Suprapubic skin (tissue), 4 donors: ENCODE results near the gene STXBP5.

ENCODE experiments used
- EP300 ChIP-seq: sonication (generic); formaldehyde crosslinking; IDR thresholded peaks from one replicate; pipeline ENCODE4 v1.6.1; 2017; ENCODE audit warnings: antibody characterized with exemption
- POLR2A ChIP-seq, 2 donors: fragments of 450-650 bp; IDR thresholded peaks; one replicate each; pipeline ENCODE4 v1.6.1; 2017; ENCODE audit warnings: antibody characterized with exemption in 2 of 2, mild to moderate bottlenecking in 2 of 2, moderate library complexity in 2 of 2
- POLR2AphosphoS5 ChIP-seq, 3 donors: sonication (generic); formaldehyde crosslinking; IDR thresholded peaks; one replicate each; pipeline ENCODE4 v1.6.1; 2017; ENCODE audit warnings: antibody characterized with exemption in 3 of 3
- TF ChIP-seq, protein P1 (sequence below), 2 donors: fragments of 200-600 bp in 1 of 2; fragments of 450-650 bp in 1 of 2; sonication (generic) in 1 of 2; IDR thresholded peaks; one replicate each; pipeline ENCODE4 v1.5.1; 2016 to 2019; ENCODE audit warnings: antibody characterized with exemption in 2 of 2, mild to moderate bottlenecking in 1 of 2, moderate library complexity in 1 of 2

DNA sequence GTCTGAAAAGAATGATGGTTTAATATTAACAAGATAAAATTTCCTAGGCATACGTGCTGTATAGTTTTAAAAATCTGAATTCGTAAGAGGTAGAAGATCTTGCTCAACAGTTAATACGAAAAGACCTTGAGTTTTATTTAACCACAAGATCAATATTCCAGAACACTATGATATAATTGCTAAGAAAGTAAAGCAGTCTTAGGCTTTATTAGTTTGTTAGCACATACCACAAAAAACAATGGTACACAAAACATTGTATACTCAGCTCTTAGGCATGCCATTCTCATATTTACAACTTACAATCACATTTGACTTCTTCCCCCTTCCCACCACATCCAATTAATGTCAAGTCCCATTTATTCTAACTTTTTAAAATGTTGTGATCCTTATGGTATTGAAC lies 24.4 kb upstream of the STXBP5 start:
- TF ChIP-seq POLR2A (IDR thresholded peaks at IDR 0.05) (no peak), POLR2AphosphoS5 (IDR thresholded peaks at IDR 0.05) (no peak), EP300 (no peak)
- TF ChIP-seq, protein P1, sequence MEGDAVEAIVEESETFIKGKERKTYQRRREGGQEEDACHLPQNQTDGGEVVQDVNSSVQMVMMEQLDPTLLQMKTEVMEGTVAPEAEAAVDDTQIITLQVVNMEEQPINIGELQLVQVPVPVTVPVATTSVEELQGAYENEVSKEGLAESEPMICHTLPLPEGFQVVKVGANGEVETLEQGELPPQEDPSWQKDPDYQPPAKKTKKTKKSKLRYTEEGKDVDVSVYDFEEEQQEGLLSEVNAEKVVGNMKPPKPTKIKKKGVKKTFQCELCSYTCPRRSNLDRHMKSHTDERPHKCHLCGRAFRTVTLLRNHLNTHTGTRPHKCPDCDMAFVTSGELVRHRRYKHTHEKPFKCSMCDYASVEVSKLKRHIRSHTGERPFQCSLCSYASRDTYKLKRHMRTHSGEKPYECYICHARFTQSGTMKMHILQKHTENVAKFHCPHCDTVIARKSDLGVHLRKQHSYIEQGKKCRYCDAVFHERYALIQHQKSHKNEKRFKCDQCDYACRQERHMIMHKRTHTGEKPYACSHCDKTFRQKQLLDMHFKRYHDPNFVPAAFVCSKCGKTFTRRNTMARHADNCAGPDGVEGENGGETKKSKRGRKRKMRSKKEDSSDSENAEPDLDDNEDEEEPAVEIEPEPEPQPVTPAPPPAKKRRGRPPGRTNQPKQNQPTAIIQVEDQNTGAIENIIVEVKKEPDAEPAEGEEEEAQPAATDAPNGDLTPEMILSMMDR (IDR thresholded peaks at IDR 0.05) = no peak
